B cell (primary cell): ENCODE results near the gene MLH3. TPM values are rescaled to one million over a fixed set of nuclear protein-coding genes. Genes with fewer than 3 reads are reported as not detected.

Experiments used
- ATAC-seq: fragments of 200-7000 bp; cut with Tn5 transposase; one replicate; pipeline ENCODE4 v1.10.0; 2021; ENCODE audit warnings: low read depth, mild to moderate bottlenecking, moderate number of reproducible peaks, moderate library complexity
- CTCF ChIA-PET: fragments of 350-600 bp; sonication (Branson Sonifier 250); formaldehyde crosslinking; loops from one replicate; lab custom pipeline; 2021; ENCODE audit warnings: antibody characterized with exemption, inconsistent platforms; lab: Charles Lee
- POLR2A ChIA-PET: fragments of 350-600 bp; sonication (Branson Sonifier 250); formaldehyde crosslinking; loops from one replicate; lab custom pipeline; 2021; ENCODE audit warnings: antibody characterized with exemption; lab: Charles Lee
- DNase-seq: peaks from one replicate; pipeline ENCODE4 v3.0.0; 2013
- H2AFZ ChIP-seq: 2 replicates; pipeline ENCODE4 v1.6.1; 2012; ENCODE audit warnings: mild to moderate bottlenecking, low read depth, low read length; ENCODE audit not compliant: insufficient read depth, poor library complexity, severe bottlenecking
- H3K27ac ChIP-seq, 2 donors: 1 replicate in 1 of 2; 2 replicates in 1 of 2; pipeline ENCODE4 v1.5.1; 2012 to 2013; ENCODE audit warnings: low read length in 2 of 2, mild to moderate bottlenecking in 2 of 2, moderate library complexity in 1 of 2
- H3K27me3 ChIP-seq, 4 experiments: fragments of 200-600 bp in 1 of 4; sonication (generic) in 1 of 4; replicated peaks in 1 of 4; 1 replicate in 2 of 4; 2 replicates in 2 of 4; pipeline versions ENCODE4 v1.6.1 to v1.7.0; 2013 to 2016; ENCODE audit warnings: low read length in 3 of 4, mild to moderate bottlenecking in 2 of 4, mixed read lengths in 1 of 4, moderate library complexity in 1 of 4; ENCODE audit not compliant: insufficient read depth in 4 of 4, control insufficient read depth in 3 of 4; ENCODE audit errors: control extremely low read depth in 1 of 4
- H3K36me3 ChIP-seq, 2 experiments: replicated peaks in 1 of 2; 1 replicate in 1 of 2; 2 replicates in 1 of 2; pipeline versions ENCODE4 v1.6.1 to v1.7.1; 2013; ENCODE audit warnings: low read length in 1 of 2; ENCODE audit not compliant: insufficient read depth in 2 of 2, control insufficient read depth in 1 of 2; ENCODE audit errors: control extremely low read depth in 1 of 2, extremely low read depth in 1 of 2
- H3K4me1 ChIP-seq, 2 donors: fragments of 200-600 bp in 1 of 2; sonication (generic) in 1 of 2; 1 replicate in 1 of 2; 2 replicates in 1 of 2; pipeline versions ENCODE4 v1.5.1 to v1.6.1; 2013 to 2017; ENCODE audit warnings: low read length in 2 of 2; ENCODE audit not compliant: control insufficient read depth in 2 of 2, insufficient read depth in 2 of 2
- H3K4me2 ChIP-seq: replicated peaks from 2 replicates; pipeline ENCODE3; 2012; ENCODE audit warnings: mild to moderate bottlenecking, low read depth, low read length; ENCODE audit not compliant: poor library complexity, severe bottlenecking
- H3K4me3 ChIP-seq, 5 experiments: fragments of 200-600 bp in 1 of 5; sonication (generic) in 1 of 5; 1 replicate in 3 of 5; 2 replicates in 2 of 5; pipeline versions ENCODE4 v1.5.1 to v1.7.0; 2011 to 2016; ENCODE audit warnings: low read length in 4 of 5, mild to moderate bottlenecking in 4 of 5, low read depth in 2 of 5, control low read depth in 1 of 5, moderate library complexity in 1 of 5; ENCODE audit not compliant: insufficient read depth in 1 of 5; ENCODE audit errors: control extremely low read depth in 1 of 5, extremely low read depth in 1 of 5
- H3K79me2 ChIP-seq: fragments of 200-600 bp; sonication (generic); one replicate; pipeline ENCODE4 v1.6.0; 2016; ENCODE audit warnings: low read length; ENCODE audit not compliant: control insufficient read depth, insufficient read depth
- H3K9ac ChIP-seq: fragments of 200-600 bp; sonication (generic); 2 replicates; pipeline ENCODE4 v1.6.1; 2017; ENCODE audit warnings: mild to moderate bottlenecking, low read length, moderate library complexity
- H3K9me3 ChIP-seq, 3 donors: one replicate each; pipeline versions ENCODE4 v1.6.1 to v1.7.1; 2013; ENCODE audit warnings: low read length in 2 of 3; ENCODE audit not compliant: control insufficient read depth in 2 of 3, insufficient read depth in 1 of 3; ENCODE audit errors: control extremely low read depth in 1 of 3
- H4K20me1 ChIP-seq: 2 replicates; pipeline ENCODE4 v1.6.0; 2012; ENCODE audit warnings: mild to moderate bottlenecking, low read length; ENCODE audit not compliant: insufficient read depth, control insufficient read depth, poor library complexity, severe bottlenecking
- H3K27ac Mint-ChIP-seq: one replicate; pipeline ENCODE4 v1.8.0; 2021; ENCODE audit warnings: mixed read lengths
- H3K27me3 Mint-ChIP-seq: one replicate; pipeline ENCODE4 v1.8.0; 2021; ENCODE audit warnings: mixed read lengths
- H3K4me1 Mint-ChIP-seq: one replicate; pipeline ENCODE4 v1.8.0; 2021; ENCODE audit warnings: mixed read lengths
- H3K4me3 Mint-ChIP-seq: one replicate; pipeline ENCODE4 v1.8.0; 2021; ENCODE audit warnings: mixed read lengths
- H3K9me3 Mint-ChIP-seq: one replicate; pipeline ENCODE4 v1.8.0; 2022; ENCODE audit warnings: mixed read lengths; ENCODE audit not compliant: insufficient read depth
- CTCF ChIP-seq: fragments of 200-600 bp; IDR thresholded peaks from one replicate; pipeline ENCODE4 v1.8.0; 2022; ENCODE audit warnings: antibody characterized with exemption, mild to moderate bottlenecking
- EZH2 ChIP-seq: IDR thresholded peaks from 2 replicates; pipeline ENCODE4 v1.6.1; 2012; ENCODE audit warnings: borderline replicate concordance, low read depth, mild to moderate bottlenecking, moderate library complexity, low read length; ENCODE audit not compliant: insufficient read depth, poor library complexity, severe bottlenecking
- WGBS: methylation state at CpG from one replicate; pipeline ENCODE4 v1.1.5; 2013; ENCODE audit warnings: missing lambda C conversion rate; ENCODE audit not compliant: insufficient coverage; 5-methylcytosine and 5-hydroxymethylcytosine counted together
- intact Hi-C: fragments of 100-400 bp; cut with micrococcal nuclease; formaldehyde crosslinking; loops from one replicate; pipeline ENCODE4 v1.10.0; 2022
- polyA plus RNA-seq: library from polyadenylated mRNA; depleted of rRNA; stranded (reverse); fragments of >200 nt; gene quantifications from 2 replicates; pipeline ENCODE4 v1.2.3, GENCODE V29; 2012
- total RNA-seq, 2 donors: library from RNA; stranded (reverse); fragments of 120-200 nt in 1 of 2; gene quantifications; 1 replicate in 1 of 2; 2 replicates in 1 of 2; pipeline versions ENCODE4 v1.2.3 to v1.2.4, GENCODE V29; 2013 to 2022

MLH3 gene
- total and polyA plus RNA-seq, 2 donors (not counting 1 experiment from before 2014, with no cell fraction given) = 6.7 to 19.9 TPM

- H3K27me3 ChIP-seq = no peaks in the 10 kb centered on the region
- ChIA-PET POLR2A (no interaction called here), CTCF (no interaction called here)
- H3K4me3 ChIP-seq = no peak overlapping the region
- H3K79me2 ChIP-seq = no peaks in the 10 kb centered on the region
- WGBS = 87% methylated on average over 9 of the region's 11 CpGs
- Mint-ChIP-seq H3K9me3 (no peaks in the 10 kb centered on the region), H3K27me3 (no peaks in the 10 kb centered on the region), H3K4me3 (no peak overlapping the region), H3K4me1 (no peaks in the 10 kb centered on the region), H3K27ac (no peak overlapping the region)
- no peaks in the 10 kb centered on the region for H3K9me3 ChIP-seq
- intact Hi-C loops = no loop called here
- H3K9ac ChIP-seq = no peak overlapping the region
- H3K36me3 ChIP-seq = no peaks in the 10 kb centered on the region
- no peak for TF ChIP-seq CTCF
- no peak for TF ChIP-seq EZH2
- no peak overlapping the region for H3K27ac ChIP-seq
- no peaks in the 10 kb centered on the region for H4K20me1 ChIP-seq
- H3K4me1 ChIP-seq = peaks cover 0 to 5% of the 10 kb centered on the region in 2 donors
- ATAC-seq = no peak
- no peak for DNase-seq
- no peak overlapping the region for H2AFZ ChIP-seq
- no peak overlapping the region for H3K4me2 ChIP-seq
These were observed 74.8 kb downstream of the MLH3 start for GRCh38 chr14:74976264-74977113.

- Histone ChIP-seq H3K27ac (no peak overlapping the region), H3K4me2 (no peak overlapping the region), H2AFZ (no peak overlapping the region), H4K20me1 (no peaks in the 10 kb centered on the region), H3K4me1 (peaks cover 0 to 5% of the 10 kb centered on the region in 2 donors), H3K27me3 (no peaks in the 10 kb centered on the region), H3K79me2 (no peaks in the 10 kb centered on the region), H3K36me3 (no peaks in the 10 kb centered on the region), H3K9me3 (no peaks in the 10 kb centered on the region), H3K4me3 (no peak overlapping the region), H3K9ac (no peak overlapping the region)
- Mint-ChIP-seq H3K27me3 (no peaks in the 10 kb centered on the region), H3K4me3 (no peak overlapping the region), H3K27ac (no peak overlapping the region), H3K9me3 (no peaks in the 10 kb centered on the region), H3K4me1 (no peaks in the 10 kb centered on the region)
- intact Hi-C loops = no loop called here
- ATAC-seq = no peak
- TF ChIP-seq EZH2 = no peak
- no peak for TF ChIP-seq CTCF
- DNase-seq = no peak
- ChIA-PET POLR2A (no interaction called here), CTCF (no interaction called here)
- WGBS = 92% methylated on average over 10 of the region's 12 CpGs
These were observed 76.0 kb downstream of the MLH3 start for GRCh38 chr14:74975059-74975810.
